Right renal cortex interstitium (tissue), 3 donors: Measurements from ENCODE around the gene ULK2. TPM values are rescaled to one million over a fixed set of nuclear protein-coding genes. Genes with fewer than 3 reads are reported as not detected.
"Not testable (repeated sequence)": the region's sequence is repeated elsewhere in the genome, so short reads cannot be mapped to it uniquely, and the experiment has no call there.

Source experiments
- DNase-seq, 3 donors: peaks; one replicate each; pipeline ENCODE4 v3.0.0-alpha.2; 2013; ENCODE audit warnings: low read depth in 3 of 3, low spot score in 2 of 3
- polyA plus RNA-seq, 3 donors: library from polyadenylated mRNA; unstranded; fragments of 120-200 nt; gene quantifications; one replicate each; pipeline ENCODE4 v1.2.1, GENCODE V29; 2013; ENCODE audit not compliant: insufficient read length in 3 of 3

The ULK2 gene
- 10 to 100 TPM; 29.7 to 34.1 (median 33.3) TPM for polyA plus RNA-seq

DNA sequence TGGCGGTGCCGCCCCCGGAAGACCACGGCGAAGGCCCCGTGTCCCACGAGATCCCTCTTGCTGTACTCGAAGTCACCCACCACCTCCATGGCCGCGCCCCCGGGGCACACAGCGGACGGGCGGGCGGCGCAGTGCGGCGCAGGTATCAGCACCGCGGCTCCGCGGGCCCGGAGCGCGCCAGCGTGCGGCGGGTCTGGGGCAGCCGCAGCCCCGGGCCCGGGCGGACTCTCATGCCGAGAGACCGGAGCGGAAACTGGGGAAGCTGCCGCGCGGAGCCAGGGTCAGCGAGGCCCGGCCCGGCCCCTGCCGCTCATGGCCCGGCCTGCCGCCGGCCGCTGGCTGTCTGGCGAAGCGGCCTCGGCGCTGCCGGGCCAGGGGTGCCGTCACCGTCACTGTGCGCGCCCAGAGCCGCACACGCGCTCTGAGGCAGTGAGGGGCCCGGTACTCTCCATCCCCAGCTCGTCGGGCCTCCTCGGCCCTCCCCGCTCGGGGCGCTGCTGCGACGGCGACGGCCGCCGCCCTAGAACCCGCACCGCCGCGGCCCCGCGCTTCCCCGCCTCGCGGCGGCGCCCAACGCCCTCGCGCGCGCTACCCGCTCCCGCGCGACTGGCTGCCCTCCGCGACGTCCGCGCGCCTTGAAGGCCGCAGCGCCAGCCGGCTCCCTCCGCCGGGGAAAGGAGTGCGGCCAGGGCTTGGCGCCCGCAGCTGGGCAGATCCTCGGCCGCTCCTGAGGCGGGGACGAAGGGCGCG is at the start of gene ULK2:
Gene ULK2, minus strand, starts transcription at position 608 of the 750 bp plus-strand sequence. Its CDS starts 519 bp downstream, at position 89.
- peak; percentile 18 to 61 (median 60) for DNase-seq

- no peak for DNase-seq
Measured at GRCh38 chr17:19915245-19915978, 47.7 kb upstream of the ULK2 start.

GRCh38 chr17:19911033-19911432 is 43.3 kb upstream of the ULK2 start:
- no peak for DNase-seq

GRCh38 chr17:19909139-19909538 is 41.4 kb upstream of the ULK2 start:
- DNase-seq, result no peak

- DNase-seq, result no peak
Measured at GRCh38 chr17:19905502-19905901, 37.8 kb upstream of the ULK2 start.

- DNase-seq, result no peak
Measured at GRCh38 chr17:19904924-19905323, 37.2 kb upstream of the ULK2 start.

DNA sequence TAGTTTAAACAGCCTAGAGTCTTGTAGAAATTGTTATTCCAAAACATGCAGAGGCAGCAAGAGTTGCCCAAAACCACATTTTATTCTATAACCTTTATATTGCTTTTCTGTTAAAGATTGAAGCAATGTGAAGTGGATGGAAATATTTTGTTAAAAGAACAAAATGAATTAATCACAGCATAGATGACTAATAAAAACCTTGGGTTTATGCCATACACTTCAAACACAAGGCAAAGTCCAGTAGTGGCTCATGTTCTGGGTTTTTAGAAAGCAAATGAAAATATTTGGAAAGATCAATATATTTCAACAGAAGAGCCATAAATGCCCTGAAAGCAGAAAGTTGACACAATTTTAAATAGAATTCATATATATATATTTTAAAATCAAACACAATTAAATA is 36.7 kb upstream of the ULK2 start:
- no peak for DNase-seq

DNA sequence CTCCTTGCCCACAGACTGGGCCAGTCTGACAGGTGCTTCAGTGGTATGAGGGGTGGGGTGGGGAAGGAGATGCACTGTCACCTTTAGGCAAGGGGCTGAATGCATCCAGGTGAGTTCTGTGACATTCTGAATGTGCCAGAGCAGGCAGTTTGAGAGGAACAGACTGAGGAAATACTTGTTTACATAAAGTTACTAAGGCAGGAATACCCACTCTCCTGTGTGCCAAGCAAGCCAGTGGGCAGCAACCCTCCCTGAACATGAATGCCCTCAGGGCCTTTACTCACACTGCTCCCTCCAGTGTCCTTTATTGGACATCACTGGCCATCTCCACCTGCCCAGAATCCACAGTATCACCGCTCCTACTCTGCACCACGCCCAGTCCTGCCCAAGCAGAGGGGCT is 33.1 kb upstream of the ULK2 start:
- no peak for DNase-seq

DNA sequence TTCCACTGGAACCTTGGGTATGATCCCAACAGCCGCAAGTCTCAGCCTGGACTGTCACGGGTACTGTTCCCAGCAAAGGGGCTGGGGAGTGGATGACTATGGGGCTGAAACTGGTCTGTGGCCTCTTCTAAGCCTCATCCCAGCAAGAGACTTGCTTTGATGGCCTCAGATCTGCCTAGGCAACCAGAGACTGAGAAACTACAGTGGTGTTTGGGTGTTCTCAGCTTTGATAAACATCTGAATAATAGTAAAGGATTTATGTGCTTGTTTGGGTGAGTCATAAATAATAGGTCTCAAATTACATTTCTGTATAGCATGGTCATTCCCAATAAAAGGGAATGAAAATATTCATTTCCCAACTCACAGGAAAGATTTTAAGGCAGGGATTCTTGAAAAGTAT is 30.2 kb upstream of the ULK2 start:
- DNase-seq, result no peak

DNA sequence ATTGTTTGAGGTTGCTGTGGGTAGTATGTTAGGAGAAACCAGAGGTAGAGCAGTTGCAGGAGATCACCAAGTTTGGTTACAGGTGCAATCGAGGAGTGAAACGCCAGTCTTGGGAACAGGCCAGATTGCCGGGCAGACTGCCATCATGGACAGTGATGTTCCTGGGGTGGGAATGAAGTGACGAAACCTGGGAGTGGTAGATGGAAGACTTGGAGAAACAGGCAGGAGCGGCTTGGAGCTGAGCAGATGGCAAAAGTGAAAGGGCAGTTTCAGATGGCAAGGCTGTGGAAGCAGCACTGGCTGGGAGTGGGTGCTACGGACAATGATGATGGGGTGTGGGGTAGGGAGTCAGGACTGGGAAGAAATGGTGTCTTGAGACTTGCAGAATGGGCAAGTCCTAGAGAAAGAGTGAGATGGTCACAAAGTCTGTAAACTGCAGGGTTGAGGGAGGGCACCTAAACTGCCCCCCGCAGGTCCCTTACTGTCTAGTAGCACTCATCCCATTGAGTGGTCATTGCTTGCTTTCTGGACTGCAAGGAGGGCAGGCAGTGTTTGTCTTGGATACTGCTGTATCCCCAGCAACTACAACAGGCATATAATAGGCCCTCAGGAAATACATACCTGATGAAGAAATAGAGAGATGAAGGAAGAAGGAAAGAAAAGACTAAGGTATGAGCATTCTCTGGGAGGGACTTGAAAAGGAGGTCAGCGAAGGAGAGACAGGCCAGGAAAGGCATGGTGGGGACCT is 29.5 kb upstream of the ULK2 start:
- DNase-seq, result no peak

- no peak for DNase-seq
Measured at GRCh38 chr17:19896679-19897078, 28.9 kb upstream of the ULK2 start.

- DNase-seq, result not testable (repeated sequence)
Measured at GRCh38 chr17:19890554-19890953, 22.8 kb upstream of the ULK2 start.

- not testable (repeated sequence) for DNase-seq
Measured at GRCh38 chr17:19890001-19890400, 22.3 kb upstream of the ULK2 start.

DNA sequence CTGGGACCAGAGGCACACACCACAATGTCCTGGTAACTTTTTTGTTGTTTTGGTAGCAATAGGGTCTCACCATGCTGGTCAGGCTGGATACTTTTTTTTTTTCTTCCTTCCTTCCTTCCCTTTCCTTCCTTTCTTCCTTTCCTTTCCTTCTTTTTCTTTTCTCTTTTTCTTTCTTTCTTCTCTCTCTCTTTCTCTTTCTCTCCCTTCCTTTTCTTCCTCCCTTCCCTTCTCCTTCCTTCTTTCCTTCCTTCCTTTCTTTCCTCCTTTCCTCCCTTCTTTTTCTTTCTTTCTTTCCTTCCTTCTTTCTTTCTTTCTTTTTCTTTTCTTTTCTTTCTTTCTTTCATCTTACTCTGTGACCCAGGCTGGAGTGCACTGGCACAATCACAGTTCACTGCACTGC is 18.4 kb upstream of the ULK2 start:
- DNase-seq, result no peak

GRCh38 chr17:19883537-19884215 is 15.9 kb upstream of the ULK2 start:
- DNase-seq, result no peak

GRCh38 chr17:19880393-19880792 is 12.7 kb upstream of the ULK2 start:
- no peak for DNase-seq

DNA sequence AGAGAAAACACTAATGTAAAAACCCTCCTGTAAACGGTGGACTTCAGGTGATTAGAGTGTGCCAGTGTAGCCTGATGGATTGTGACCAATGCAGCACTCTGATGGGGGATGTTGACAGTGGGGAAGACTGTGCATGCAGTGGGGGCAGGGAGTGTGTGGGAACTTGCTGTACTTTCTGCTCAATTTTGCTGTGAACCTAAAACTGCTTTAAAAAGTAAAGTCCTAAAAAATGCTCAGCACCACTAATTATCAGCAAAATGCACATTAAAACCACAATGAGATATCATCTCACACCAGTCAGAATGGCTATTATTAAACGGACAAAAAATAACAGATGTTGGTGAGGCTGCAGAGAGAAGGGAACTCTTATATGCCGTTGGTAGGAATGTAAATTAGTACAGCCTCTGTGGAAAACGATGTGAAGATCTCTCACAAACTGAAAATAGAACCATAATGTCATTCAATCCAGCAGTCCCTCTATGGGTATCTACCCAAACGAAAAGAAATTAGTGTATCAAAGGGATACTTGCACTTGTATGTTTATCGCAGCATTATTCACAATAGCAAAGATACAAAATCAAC is 9.7 kb upstream of the ULK2 start:
- DNase-seq, result no peak

DNA sequence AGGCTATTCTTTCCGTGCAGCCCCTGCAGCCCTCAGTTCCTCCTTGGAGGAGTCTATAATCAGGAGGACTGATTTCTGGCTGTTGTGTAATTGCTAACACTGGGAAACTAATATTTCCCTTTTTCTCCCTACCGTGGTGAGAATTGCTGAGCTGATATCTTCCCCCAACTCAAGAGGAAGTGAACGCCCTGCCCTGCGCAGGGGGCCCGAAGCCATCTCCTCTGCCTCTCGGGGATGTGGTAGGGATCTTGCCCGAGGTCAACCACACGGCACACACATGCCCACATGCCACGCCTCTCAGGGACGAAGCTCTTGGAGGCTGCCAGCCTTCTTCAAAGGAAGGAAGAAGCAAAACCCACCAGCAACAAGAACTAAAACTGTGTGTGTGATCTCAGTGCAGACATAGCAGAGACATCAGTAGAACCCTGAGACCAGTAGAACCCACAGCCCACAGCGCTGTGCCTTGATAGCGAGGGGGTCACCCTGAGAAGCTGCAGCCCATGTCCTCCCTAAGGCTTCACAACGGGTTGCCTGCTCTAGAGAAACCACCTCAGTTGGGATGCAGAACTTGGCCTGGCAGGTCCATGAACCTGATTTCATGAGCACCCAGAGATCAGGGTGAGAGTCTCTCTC is 8.9 kb upstream of the ULK2 start:
- no peak for DNase-seq

GRCh38 chr17:19874256-19874655 is 6.5 kb upstream of the ULK2 start:
- no peak for DNase-seq

DNA sequence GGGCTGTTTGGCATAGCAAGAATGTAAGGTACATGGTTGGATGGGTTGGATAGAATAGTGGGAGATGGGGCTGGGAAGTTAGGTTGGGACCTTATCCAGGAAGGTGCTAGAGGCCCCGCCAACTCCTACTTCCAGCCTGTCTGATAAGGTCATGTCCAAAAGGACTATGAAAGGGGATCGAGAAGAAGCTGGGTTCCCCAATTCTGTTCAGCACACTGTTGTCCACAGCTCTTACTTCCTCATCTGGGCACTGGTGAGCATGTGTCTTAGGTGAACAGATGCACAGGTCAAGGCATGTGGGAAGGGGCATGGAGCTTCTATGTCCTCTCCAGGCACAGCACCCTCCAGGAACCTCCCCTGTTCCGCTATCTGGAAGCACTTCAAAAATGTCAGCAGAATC is 5.6 kb upstream of the ULK2 start:
- DNase-seq, result no peak
